Endothelial cell of umbilical vein (primary cell): ENCODE measurements around the gene TUBGCP3. TPM values are rescaled to one million over a fixed set of nuclear protein-coding genes. Genes with fewer than 3 reads are reported as not detected.

ENCODE experiments used
- BruUV-seq: library from RNA; stranded (reverse); fragments of 400-500 nt; replicated peaks from 2 replicates; lab custom pipeline; 2021; lab: Mats Ljungman, UMichigan
- CTCF ChIA-PET: fragments of 300-600, 350-600 bp; sonication (Branson Sonifier 250); formaldehyde crosslinking; loops from one replicate; lab custom pipeline; 2021; ENCODE audit warnings: antibody characterized with exemption, inconsistent platforms; lab: Charles Lee
- POLR2A ChIA-PET: fragments of 300-600, 350-600 bp; sonication (Branson Sonifier 250); formaldehyde crosslinking; loops from one replicate; lab custom pipeline; 2021; ENCODE audit warnings: antibody characterized with exemption, inconsistent platforms; lab: Charles Lee
- DNase-seq: peaks from one replicate; pipeline ENCODE4 v3.0.0-alpha.2; 2011; ENCODE audit warnings: low read depth, low spot score
- FAIRE-seq: peaks from 2 replicates; lab custom pipeline; 2011; peaks lifted over from hg19 to GRCh38; lab: Jason Lieb, UNC
- H2AFZ ChIP-seq: 2 replicates; pipeline ENCODE4 v1.6.0; 2012; ENCODE audit warnings: low read depth, low read length, control low read depth, inconsistent platforms
- H3K27ac ChIP-seq: 2 replicates; pipeline ENCODE4 v1.5.1; 2011; ENCODE audit warnings: low read depth, mild to moderate bottlenecking, control low read depth, low read length, moderate library complexity; ENCODE audit not compliant: insufficient read depth
- H3K27me3 ChIP-seq, 2 experiments: 2 replicates each; pipeline versions ENCODE4 v1.6.0 to v1.6.1; 2011; ENCODE audit warnings: low read length in 2 of 2, mixed read lengths in 1 of 2; ENCODE audit not compliant: control insufficient read depth in 2 of 2, insufficient read depth in 2 of 2
- H3K36me3 ChIP-seq, 2 experiments: 2 replicates in 1 of 2; 3 replicates in 1 of 2; pipeline ENCODE4 v1.5.1; 2011; ENCODE audit warnings: low read length in 2 of 2, mild to moderate bottlenecking in 1 of 2, moderate library complexity in 1 of 2; ENCODE audit not compliant: control insufficient read depth in 2 of 2, insufficient read depth in 2 of 2; ENCODE audit errors: extremely low read depth in 1 of 2
- H3K4me1 ChIP-seq: 3 replicates; pipeline ENCODE4 v1.5.1; 2011; ENCODE audit warnings: mild to moderate bottlenecking, low read length; ENCODE audit not compliant: control insufficient read depth, insufficient read depth; ENCODE audit errors: extremely low read depth
- H3K4me2 ChIP-seq: 2 replicates; pipeline ENCODE4 v1.6.1; 2011; ENCODE audit warnings: low read length, control low read depth, mixed read lengths; ENCODE audit not compliant: insufficient read depth
- H3K4me3 ChIP-seq, 3 experiments: fragments of 200-600 bp in 1 of 3; sonication (generic), shearing (Covaris generic) in 1 of 3; replicated peaks in 1 of 3; 2 replicates each; pipeline ENCODE4 v1.5.1; 2011 to 2016; ENCODE audit warnings: control low read depth in 3 of 3, low read length in 3 of 3, mild to moderate bottlenecking in 2 of 3, inconsistent platforms in 1 of 3, low read depth in 1 of 3, moderate library complexity in 1 of 3; ENCODE audit not compliant: insufficient read depth in 1 of 3
- H3K79me2 ChIP-seq: 2 replicates; pipeline ENCODE4 v1.6.0; 2012; ENCODE audit warnings: low read length, inconsistent platforms; ENCODE audit not compliant: control insufficient read depth, insufficient read depth
- H3K9ac ChIP-seq: replicated peaks from 2 replicates; pipeline ENCODE3; 2011; ENCODE audit warnings: low read length, control low read depth; ENCODE audit not compliant: insufficient read depth; ENCODE audit errors: extremely low read depth
- H3K9me1 ChIP-seq: replicated peaks from 3 replicates; pipeline ENCODE4 v1.6.0; 2011; ENCODE audit warnings: mild to moderate bottlenecking, low read length; ENCODE audit not compliant: control insufficient read depth, insufficient read depth; ENCODE audit errors: extremely low read depth
- H3K9me3 ChIP-seq: replicated peaks from 2 replicates; pipeline ENCODE4 v1.5.1; 2012; ENCODE audit warnings: low read length, inconsistent platforms; ENCODE audit not compliant: control insufficient read depth, insufficient read depth
- H4K20me1 ChIP-seq: replicated peaks from 2 replicates; pipeline ENCODE3; 2011; ENCODE audit warnings: mild to moderate bottlenecking, low read length; ENCODE audit not compliant: control insufficient read depth, insufficient read depth; ENCODE audit errors: extremely low read depth
- CTCF ChIP-seq, 2 donors: IDR thresholded peaks; 1 replicate in 1 of 2; 2 replicates in 1 of 2; pipeline ENCODE4 v1.5.1; 2011; ENCODE audit warnings: low read length in 2 of 2, mild to moderate bottlenecking in 2 of 2, moderate library complexity in 2 of 2, control low read depth in 1 of 2, inconsistent platforms in 1 of 2, low read depth in 1 of 2; ENCODE audit not compliant: insufficient read depth in 1 of 2; ENCODE audit errors: extremely low read depth in 1 of 2
- EZH2 ChIP-seq: IDR thresholded peaks from 2 replicates; pipeline ENCODE4 v1.6.1; 2012; ENCODE audit warnings: borderline replicate concordance, low read depth, mild to moderate bottlenecking, moderate library complexity, low read length, inconsistent platforms; ENCODE audit not compliant: severe bottlenecking
- GATA2 ChIP-seq: IDR thresholded peaks from 2 replicates; pipeline ENCODE4 v1.7.0; 2011; ENCODE audit warnings: low read depth, mild to moderate bottlenecking, moderate library complexity, mixed read lengths, low read length; ENCODE audit not compliant: insufficient read length, insufficient read depth
- JUN ChIP-seq: IDR thresholded peaks from 2 replicates; pipeline ENCODE4 v1.6.1; 2011; ENCODE audit warnings: borderline replicate concordance, low read depth; ENCODE audit not compliant: insufficient read length, insufficient read depth
- MAX ChIP-seq: IDR thresholded peaks from 2 replicates; pipeline ENCODE4 v1.6.1; 2011; ENCODE audit not compliant: insufficient read depth, insufficient read length
- MYC ChIP-seq: IDR thresholded peaks from one replicate; pipeline ENCODE4 v1.6.1; 2011; ENCODE audit warnings: mild to moderate bottlenecking, low read depth, low read length
- POLR2A ChIP-seq: IDR thresholded peaks from 2 replicates; pipeline ENCODE4 v1.6.1; 2012; ENCODE audit warnings: low read depth, mild to moderate bottlenecking, control low read depth, low read length
- POLR2AphosphoS5 ChIP-seq: IDR thresholded peaks from 2 replicates; pipeline ENCODE4 v1.6.1; 2012; ENCODE audit warnings: low read depth, mild to moderate bottlenecking, control low read depth, low read length, moderate library complexity; ENCODE audit not compliant: insufficient read depth
- dilution Hi-C: fragments of 300-500 bp; cut with MboI; formaldehyde crosslinking; loops from one replicate; pipeline ENCODE4 v1.15.0; 2019; ENCODE audit warnings: low sequenced_read_pairs; ENCODE audit not compliant: extremely low pct_ligation_motif_present
- intact Hi-C: fragments of 100-400 bp; cut with micrococcal nuclease; formaldehyde crosslinking; loops from one replicate; pipeline ENCODE4 v1.10.0; 2022
- polyA plus RNA-seq, 4 experiments: library from polyadenylated mRNA; depleted of rRNA in 3 of 4; stranded (reverse) in 3 of 4; unstranded in 1 of 4; fragments of >200 nt; gene quantifications; 2 replicates each; pipeline versions ENCODE4 v1.2.1 to v1.2.3, GENCODE V29; 2011 to 2012; ENCODE audit warnings: missing spikeins in 1 of 4
- total RNA-seq: library from RNA; stranded (reverse); gene quantifications from 2 replicates; pipeline ENCODE4 v1.2.3, GENCODE V29; 2021

Gene TUBGCP3
- total and polyA plus RNA-seq, 2 donors (not counting 3 experiments of a cell fraction or from before 2014, with no cell fraction given), result 36.4 to 47.7 TPM

- no peak for FAIRE-seq
- intact Hi-C loops, result no loop called here
- Histone ChIP-seq H4K20me1 (no peaks in the 10 kb centered on the region), H3K9me3 (no peaks in the 10 kb centered on the region), H3K36me3 (peaks cover 0 to 2% of the 10 kb centered on the region in 2 experiments), H3K4me3 (no peak overlapping the region), H3K27ac (no peak overlapping the region), H3K27me3 (no peaks in the 10 kb centered on the region), H3K9ac (no peak overlapping the region), H3K4me1 (no peaks in the 10 kb centered on the region), H3K9me1 (no peaks in the 10 kb centered on the region), H3K79me2 (no peaks in the 10 kb centered on the region), H2AFZ (no peak overlapping the region), H3K4me2 (no peak overlapping the region)
- CTCF ChIA-PET, result no interaction called here
- POLR2A ChIA-PET, result no interaction called here
- no TSS peak for BruUV-seq
- TF ChIP-seq CTCF (IDR thresholded peaks at IDR 0.05; ENCODE audit: extremely low read depth in 1 of 2, insufficient read depth in 1 of 2, low read depth in 1 of 2, low read length in 2 of 2) (no peak), POLR2A (no peak), JUN (no peak), POLR2AphosphoS5 (no peak), GATA2 (no peak), EZH2 (no peak), MAX (no peak), MYC (no peak)
- no peak for DNase-seq
- dilution Hi-C loops, result no loop called here
These were observed 106.5 kb downstream of the TUBGCP3 start for GRCh38 chr13:112481458-112481857.
